NB4 (cell line): ENCODE results near the gene SEMA6A.

Experiments
- DNase-seq: peaks from one replicate; pipeline ENCODE4 v3.0.0; 2010; ENCODE audit warnings: low read depth
- H3K4me3 ChIP-seq: one replicate; pipeline ENCODE4 v1.5.1; 2011; ENCODE audit warnings: mild to moderate bottlenecking, low read depth, low read length, moderate library complexity
- CTCF ChIP-seq: IDR thresholded peaks from one replicate; pipeline ENCODE4 v1.5.1; 2012; ENCODE audit warnings: low read depth, low read length
- MAX ChIP-seq: IDR thresholded peaks from 2 replicates; pipeline ENCODE4 v1.6.1; 2011; ENCODE audit warnings: low read depth, low read length
- MYC ChIP-seq: IDR thresholded peaks from 2 replicates; pipeline ENCODE4 v1.6.1; 2011; ENCODE audit warnings: low read depth, low read length
- POLR2A ChIP-seq: IDR thresholded peaks from 2 replicates; pipeline ENCODE4 v1.6.1; 2011; ENCODE audit warnings: mild to moderate bottlenecking; ENCODE audit not compliant: insufficient read length; ENCODE audit errors: extremely low read depth

Gene SEMA6A

GRCh38 chr5:116517488-116517887 is 57.1 kb downstream of the SEMA6A start:
- no peak for DNase-seq
- TF ChIP-seq MYC (no peak), CTCF (no peak), POLR2A (no peak), MAX (no peak)
- no peak overlapping the region for H3K4me3 ChIP-seq

DNA sequence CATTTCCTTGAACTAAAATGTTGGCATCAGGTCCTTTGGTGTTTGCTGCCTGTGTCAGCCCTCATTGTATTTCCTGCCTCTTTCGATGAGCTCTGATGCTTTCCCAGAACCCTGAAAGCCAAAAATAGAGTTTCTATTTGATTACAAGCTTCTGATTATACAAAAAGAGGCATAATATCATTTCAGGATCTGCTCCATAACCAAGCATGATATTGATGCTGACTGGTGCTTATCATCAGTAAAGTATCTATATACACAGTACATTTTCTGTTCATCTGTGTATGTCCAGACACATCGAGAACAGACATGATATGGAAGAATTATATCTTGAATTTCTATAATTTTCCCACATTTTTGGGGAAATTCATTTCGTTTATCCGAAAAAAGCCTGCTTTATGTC is 58.6 kb downstream of the SEMA6A start:
- DNase-seq: no peak
- no peak overlapping the region for H3K4me3 ChIP-seq
- TF ChIP-seq MYC (no peak), POLR2A (no peak), CTCF (no peak)

- no peak for DNase-seq
- no peak overlapping the region for H3K4me3 ChIP-seq
- no peak for TF ChIP-seq CTCF
- no peak for TF ChIP-seq MAX
- no peak for TF ChIP-seq MYC
- no peak for TF ChIP-seq POLR2A
Observed at GRCh38 chr5:116514421-116514970, 60.1 kb downstream of the SEMA6A start.

DNA sequence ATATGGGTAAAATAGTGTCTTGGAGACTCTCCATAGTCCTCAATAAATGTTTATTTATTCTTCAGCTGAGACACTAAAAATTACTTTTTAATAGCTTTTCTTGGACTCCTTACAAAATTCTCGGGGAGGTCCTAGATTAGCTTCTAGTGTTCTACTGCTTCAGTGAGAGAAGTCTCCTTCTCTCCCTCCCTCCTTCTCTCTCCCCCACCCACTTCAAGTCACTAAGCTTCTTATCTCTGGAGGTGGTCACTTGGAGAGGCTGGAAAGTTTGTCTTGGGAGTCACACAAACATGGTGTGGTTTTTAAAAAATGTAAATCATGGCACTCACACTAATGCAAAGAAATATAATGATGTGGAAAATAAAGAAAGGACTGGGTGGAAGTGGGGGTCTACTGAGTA is 64.1 kb downstream of the SEMA6A start:
- TF ChIP-seq POLR2A: no peak
- no peak for TF ChIP-seq MYC
- TF ChIP-seq CTCF: no peak
- no peak for TF ChIP-seq MAX
- H3K4me3 ChIP-seq: no peak overlapping the region
- no peak for DNase-seq

GRCh38 chr5:116509483-116510244 is 65.0 kb downstream of the SEMA6A start:
- no peak overlapping the region for H3K4me3 ChIP-seq
- no peak for DNase-seq
- TF ChIP-seq CTCF (no peak), MAX (no peak), MYC (no peak), POLR2A (no peak)
